HG03159 (cell line): ENCODE data around the gene HACL1.

ENCODE experiments used
- ATAC-seq: cut with Tn5 transposase; IDR thresholded peaks from one replicate; pipeline ENCODE4 v1.9.1; 2021; ENCODE audit warnings: mild to moderate bottlenecking, moderate library complexity; ENCODE audit not compliant: unreplicated experiment

Gene HACL1

GRCh38 chr3:15601399-15602145 is at the start of gene HACL1, which contains the start of gene BTD:
TSS of gene HACL1 (minus strand) at chr3:15601569. CDS start at chr3:15601463, 106 bp downstream.
TSS of gene BTD (plus strand) at chr3:15601745. CDS start at chr3:15635440, 33,695 bp downstream.
- peak; percentile 94 for ATAC-seq

- no peak for ATAC-seq
Observed at GRCh38 chr3:15649858-15650257, 48.5 kb upstream of the HACL1 start.

GRCh38 chr3:15649341-15649740 is 48.0 kb upstream of the HACL1 start:
- ATAC-seq: no peak

- ATAC-seq: peak; percentile 95
Observed at GRCh38 chr3:15647611-15648167, 46.3 kb upstream of the HACL1 start.

GRCh38 chr3:15646851-15647511 is 45.6 kb upstream of the HACL1 start:
- peak; percentile 19 for ATAC-seq

GRCh38 chr3:15645740-15646501 is 44.6 kb upstream of the HACL1 start:
- ATAC-seq: no peak

GRCh38 chr3:15645246-15645645 is 43.9 kb upstream of the HACL1 start:
- ATAC-seq: no peak

GRCh38 chr3:15638891-15639262 is 37.5 kb upstream of the HACL1 start:
- no peak for ATAC-seq

- ATAC-seq: no peak
Observed at GRCh38 chr3:15638193-15638890, 37.0 kb upstream of the HACL1 start.

- ATAC-seq: no peak
Observed at GRCh38 chr3:15637131-15637951, 36.0 kb upstream of the HACL1 start.

GRCh38 chr3:15636028-15636709 is 34.8 kb upstream of the HACL1 start:
- no peak for ATAC-seq

- no peak for ATAC-seq
Observed at GRCh38 chr3:15635121-15635661, 33.8 kb upstream of the HACL1 start.

GRCh38 chr3:15634671-15635070 is 33.3 kb upstream of the HACL1 start:
- no peak for ATAC-seq

GRCh38 chr3:15633766-15634598 is 32.6 kb upstream of the HACL1 start:
- ATAC-seq: no peak

GRCh38 chr3:15633159-15633558 is 31.8 kb upstream of the HACL1 start:
- ATAC-seq: no peak

GRCh38 chr3:15632212-15632580 is 30.8 kb upstream of the HACL1 start:
- no peak for ATAC-seq

GRCh38 chr3:15631426-15632211 is 30.2 kb upstream of the HACL1 start:
- no peak for ATAC-seq
